ENCODE results near the gene RBL2.

DNA sequence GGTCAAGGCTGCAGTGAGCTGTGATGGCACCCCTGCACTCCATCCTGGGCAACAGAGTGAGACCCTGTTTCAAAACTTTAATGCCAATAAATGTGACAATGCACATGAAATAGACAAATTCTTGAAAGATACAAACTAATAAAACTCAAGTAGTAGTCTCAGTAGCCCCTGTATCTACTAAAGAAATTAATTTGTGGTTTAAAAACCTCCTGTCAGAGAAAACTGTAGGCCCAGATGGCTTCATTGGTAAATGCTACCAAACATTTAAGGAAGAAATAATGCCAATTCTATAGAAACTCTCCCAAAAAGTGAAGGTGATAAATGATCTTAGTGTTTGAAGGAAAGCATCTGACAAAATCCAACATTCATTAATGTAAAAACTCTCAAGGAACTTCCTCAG lies 52.0 kb downstream of the RBL2 start:
- TF ChIP-seq POLR2A (IDR thresholded peaks at IDR 0.05) (no peak), CTCF (IDR thresholded peaks at IDR 0.05) (no peak), POLR2AphosphoS5 (IDR thresholded peaks at IDR 0.05) (no peak)
